HEK293 (cell line): Measurements from ENCODE around the gene FMN1.

ENCODE experiments used
- CTCF ChIA-PET: fragments of 350-600 bp; formaldehyde crosslinking; extraction: SDS; loops from one replicate; lab custom pipeline; 2021; ENCODE audit warnings: antibody characterized with exemption; lab: Yijun Ruan, JAX
- POLR2A ChIA-PET: fragments of 300-600 bp; formaldehyde crosslinking; extraction: SDS; loops from one replicate; lab custom pipeline; 2020; ENCODE audit warnings: antibody characterized with exemption, inconsistent platforms; lab: Yijun Ruan, JAX
- H3K27ac ChIP-seq: fragments of 200-500 bp; sonication (Bioruptor generic); 2 replicates; pipeline ENCODE4 v1.5.1; 2014; ENCODE audit warnings: low read depth, low read length, control low read depth, inconsistent platforms; ENCODE audit errors: extremely low read depth
- H3K36me3 ChIP-seq, 2 experiments: fragments of 200-500 bp in 1 of 2; sonication (Bioruptor generic) in 1 of 2; 1 replicate in 1 of 2; 2 replicates in 1 of 2; pipeline ENCODE4 v1.5.1; 2014 to 2017; ENCODE audit warnings: inconsistent platforms in 2 of 2, low read length in 2 of 2; ENCODE audit not compliant: control insufficient read depth in 2 of 2, insufficient read depth in 1 of 2
- H3K4me1 ChIP-seq: fragments of 200-500 bp; sonication (Bioruptor generic); 2 replicates; pipeline ENCODE4 v1.5.1; 2014; ENCODE audit warnings: mild to moderate bottlenecking, low read length, inconsistent platforms; ENCODE audit not compliant: control insufficient read depth, insufficient read depth
- H3K4me3 ChIP-seq: 2 replicates; pipeline ENCODE4 v1.5.1; 2011; ENCODE audit warnings: low read depth, mild to moderate bottlenecking, control low read depth, low read length, moderate library complexity
- H3K9me3 ChIP-seq: fragments of 200-500 bp; sonication (Bioruptor generic); 2 replicates; pipeline ENCODE4 v1.5.1; 2014; ENCODE audit warnings: low read depth, low read length, inconsistent platforms; ENCODE audit not compliant: control insufficient read depth, insufficient read depth
- ATF2 ChIP-seq: fragments of 450-650 bp; formaldehyde crosslinking; IDR thresholded peaks from 2 replicates; pipeline ENCODE4 v1.5.1; 2016; ENCODE audit warnings: missing biosample characterization, missing genetic modification characterization, low read depth
- HOXC10 ChIP-seq: sonication (generic); formaldehyde crosslinking; IDR thresholded peaks from 2 replicates; pipeline ENCODE4 v1.8.1; 2023; ENCODE audit warnings: mild to moderate bottlenecking, missing genetic modification reagents
- MEIS1 ChIP-seq: sonication (generic); formaldehyde crosslinking; IDR thresholded peaks from 2 replicates; pipeline ENCODE4 v1.8.1; 2022; ENCODE audit warnings: missing genetic modification reagents, mild to moderate bottlenecking, borderline replicate concordance
- PRDM1 ChIP-seq: fragments of 450-650 bp; formaldehyde crosslinking; IDR thresholded peaks from 2 replicates; pipeline ENCODE4; 2016; ENCODE audit warnings: missing biosample characterization, missing genetic modification characterization
- PRDM2 ChIP-seq: fragments of 450-650 bp; formaldehyde crosslinking; IDR thresholded peaks from 2 replicates; pipeline ENCODE4 v1.5.1; 2016; ENCODE audit warnings: missing biosample characterization, missing genetic modification characterization, borderline replicate concordance
- PRDM6 ChIP-seq: fragments of 450-650 bp; formaldehyde crosslinking; IDR thresholded peaks from 2 replicates; pipeline ENCODE4 v1.5.1; 2017; ENCODE audit warnings: missing biosample characterization, missing genetic modification characterization
- SCRT2 ChIP-seq: fragments of 450-650 bp; formaldehyde crosslinking; IDR thresholded peaks from 2 replicates; pipeline ENCODE4 v1.5.1; 2016; ENCODE audit warnings: missing biosample characterization, missing genetic modification characterization
- SP7 ChIP-seq: fragments of 450-650 bp; formaldehyde crosslinking; IDR thresholded peaks from 2 replicates; pipeline ENCODE4 v1.5.1; 2016; ENCODE audit warnings: missing biosample characterization, missing genetic modification characterization
- TRIM28 ChIP-seq: IDR thresholded peaks from 2 replicates; pipeline ENCODE4 v1.6.1; 2011; ENCODE audit warnings: low read length, control low read depth, borderline replicate concordance
- ZNF18 ChIP-seq: fragments of 450-650 bp; formaldehyde crosslinking; IDR thresholded peaks from 2 replicates; pipeline ENCODE4 v1.5.1; 2016; ENCODE audit warnings: missing biosample characterization, missing genetic modification characterization
- ZNF19 ChIP-seq: fragments of 450-650 bp; formaldehyde crosslinking; IDR thresholded peaks from 2 replicates; pipeline ENCODE4; 2016; ENCODE audit warnings: missing biosample characterization, missing genetic modification characterization, low read depth
- ZNF24 ChIP-seq: fragments of 450-650 bp; formaldehyde crosslinking; IDR thresholded peaks from 2 replicates; pipeline ENCODE4 v1.5.1; 2016; ENCODE audit warnings: missing biosample characterization, missing genetic modification characterization
- ZNF366 ChIP-seq: fragments of 450-650 bp; formaldehyde crosslinking; conservative IDR thresholded peaks from 2 replicates; pipeline ENCODE4 v1.5.1; 2016; ENCODE audit warnings: missing biosample characterization, missing genetic modification characterization
- ZNF398 ChIP-seq: fragments of 450-650 bp; formaldehyde crosslinking; IDR thresholded peaks from 2 replicates; pipeline ENCODE4 v1.5.1; 2017; ENCODE audit warnings: missing biosample characterization, missing genetic modification characterization
- ZNF610 ChIP-seq: fragments of 450-650 bp; formaldehyde crosslinking; IDR thresholded peaks from 2 replicates; pipeline ENCODE4 v1.5.1; 2016; ENCODE audit warnings: missing biosample characterization, missing genetic modification characterization, borderline replicate concordance
- ZNF621 ChIP-seq: fragments of 450-650 bp; formaldehyde crosslinking; IDR thresholded peaks from 2 replicates; pipeline ENCODE4 v1.5.1; 2017; ENCODE audit warnings: missing biosample characterization, missing genetic modification characterization
- ZNF785 ChIP-seq: fragments of 450-650 bp; formaldehyde crosslinking; IDR thresholded peaks from 2 replicates; pipeline ENCODE4 v1.5.1; 2016; ENCODE audit warnings: missing biosample characterization, missing genetic modification characterization
- ZSCAN23 ChIP-seq: fragments of 450-650 bp; formaldehyde crosslinking; IDR thresholded peaks from 2 replicates; pipeline ENCODE4 v1.5.1; 2016; ENCODE audit warnings: missing biosample characterization, missing genetic modification characterization
- ZXDB ChIP-seq: fragments of 450-650 bp; formaldehyde crosslinking; IDR thresholded peaks from 2 replicates; pipeline ENCODE4 v1.5.1; 2016; ENCODE audit warnings: missing biosample characterization, missing genetic modification characterization

FMN1 gene

GRCh38 chr15:32861174-32861573, 333.3 kb downstream of the FMN1 start:
- TF ChIP-seq SCRT2 (tag by site-specific recombination) (no peak), HOXC10 (CRISPR knock-in tag) (no peak), ZSCAN23 (tag by site-specific recombination) (no peak)
- Histone ChIP-seq H3K4me3 (no peak overlapping the region), H3K4me1 (no peaks in the 10 kb centered on the region), H3K9me3 (no peaks in the 10 kb centered on the region), H3K27ac (no peak overlapping the region), H3K36me3 (no peaks in the 10 kb centered on the region)
- ChIA-PET CTCF (interaction anchor here (1.0 to 1.4 kb wide), 2 partner anchors 16 to 75 kb away, joined by 3 to 5 read pairs; no protein-coding TSS in a partner anchor), POLR2A (no interaction called here)

GRCh38 chr15:32859996-32860395, 334.5 kb downstream of the FMN1 start:
- POLR2A ChIA-PET: no interaction called here
- no peaks in the 10 kb centered on the region for H3K36me3 ChIP-seq
- no peaks in the 10 kb centered on the region for H3K4me1 ChIP-seq

GRCh38 chr15:32859251-32859650, 335.3 kb downstream of the FMN1 start:
- no peak overlapping the region for H3K27ac ChIP-seq
- no peaks in the 10 kb centered on the region for H3K36me3 ChIP-seq
- no peak overlapping the region for H3K4me3 ChIP-seq
- ChIA-PET POLR2A (no interaction called here), CTCF (no interaction called here)
- no peaks in the 10 kb centered on the region for H3K9me3 ChIP-seq
- no peaks in the 10 kb centered on the region for H3K4me1 ChIP-seq
- no peak for TF ChIP-seq TRIM28
- no peak for TF ChIP-seq ZNF610 (tag by site-specific recombination)
- TF ChIP-seq SP7: no peak
- no peak for TF ChIP-seq ZXDB (tag by site-specific recombination)
- no peak for TF ChIP-seq PRDM6 (tag by site-specific recombination)
- no peak for TF ChIP-seq ZNF398 (tag by site-specific recombination)
- no peak for TF ChIP-seq ZNF19 (tag by site-specific recombination)
- TF ChIP-seq ZNF785 (tag by site-specific recombination): no peak
- no peak for TF ChIP-seq ZNF24 (tag by site-specific recombination)
- no peak for TF ChIP-seq MEIS1
- no peak for TF ChIP-seq ATF2 (tag by site-specific recombination)
- no peak for TF ChIP-seq PRDM2 (tag by site-specific recombination)
- TF ChIP-seq ZNF621 (tag by site-specific recombination): no peak

More at GRCh38 chr15:32859996-32860395, 334.5 kb downstream of the FMN1 start:
- Histone ChIP-seq H3K4me3 (no peak overlapping the region), H3K27ac (no peak overlapping the region), H3K9me3 (no peaks in the 10 kb centered on the region)
- CTCF ChIA-PET: no interaction called here
- no peak for TF ChIP-seq ZNF18
- TF ChIP-seq PRDM1: peak; percentile 70; the same call in 1 of the 2 replicates
- TF ChIP-seq ZNF366: peak; percentile 88
